Ramos (cell line): ENCODE data around the gene LRRC72.
"Not testable (repeated sequence)": the region's sequence is repeated elsewhere in the genome, so short reads cannot be mapped to it uniquely, and the experiment has no call there.

Experiments
- in situ Hi-C: fragments of 300-500 bp; cut with MboI; formaldehyde crosslinking; loops from one replicate; pipeline ENCODE4 v1.14.3; 2022; ENCODE audit warnings: low sequenced_read_pairs; ENCODE audit not compliant: unreplicated experiment

LRRC72 gene

DNA sequence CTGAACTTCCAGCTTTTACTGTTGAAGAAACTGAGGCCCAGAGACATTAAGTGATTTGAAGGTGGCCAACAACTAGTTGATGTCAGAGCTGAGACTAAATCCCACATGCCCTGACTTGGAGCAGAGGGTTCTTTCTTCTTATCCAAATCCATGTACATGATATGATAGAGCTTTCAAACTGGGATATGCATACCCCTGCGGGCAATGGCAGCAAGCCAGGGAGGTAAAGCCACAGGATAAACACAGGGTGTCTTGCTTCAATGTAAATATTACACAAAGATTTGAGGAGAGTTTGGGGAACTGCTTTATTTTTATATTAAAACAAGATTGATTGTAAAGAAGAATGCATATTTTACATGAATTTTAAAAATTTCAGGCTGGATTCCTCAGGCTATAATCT, 2.3 kb upstream of the LRRC72 start:
- in situ Hi-C loops: no loop called here

DNA sequence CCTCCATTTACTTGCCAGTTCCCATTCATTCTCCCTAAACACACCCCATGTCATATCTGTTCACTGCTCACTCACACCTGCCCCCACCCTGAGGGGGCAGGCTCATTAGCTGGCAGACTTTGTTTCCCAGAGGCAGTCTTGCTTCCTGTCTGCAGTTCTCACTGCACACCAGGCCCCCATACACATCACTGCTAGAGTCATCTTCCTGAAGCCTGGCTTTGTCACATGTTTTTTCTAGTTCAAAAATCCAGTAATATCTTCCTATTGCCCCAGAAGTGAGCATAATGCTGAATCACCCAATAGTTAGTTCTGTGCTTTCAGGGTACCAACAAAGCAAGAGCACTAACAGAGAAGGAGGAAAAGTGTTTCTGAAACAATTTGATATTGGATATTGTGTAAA, 1.9 kb downstream of the LRRC72 start:
- in situ Hi-C loops: no loop called here

DNA sequence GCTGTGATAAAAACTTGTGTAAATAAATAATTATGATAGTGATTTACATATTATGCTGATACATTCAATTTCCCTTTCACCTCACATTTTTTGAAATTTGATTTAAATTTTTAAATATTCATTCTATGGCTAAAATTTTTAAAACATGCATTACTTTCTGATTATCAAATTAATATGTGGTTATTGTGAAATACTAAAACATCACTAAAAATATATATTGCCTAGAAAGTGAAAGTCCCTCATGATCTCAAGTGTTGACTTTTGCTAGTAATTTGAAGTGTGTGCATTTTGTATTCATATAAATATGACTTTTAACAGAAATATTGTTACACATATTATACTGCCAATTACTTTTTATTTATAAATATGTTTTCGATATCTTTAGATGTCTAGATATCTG, 3.1 kb downstream of the LRRC72 start:
- in situ Hi-C loops: no loop called here

DNA sequence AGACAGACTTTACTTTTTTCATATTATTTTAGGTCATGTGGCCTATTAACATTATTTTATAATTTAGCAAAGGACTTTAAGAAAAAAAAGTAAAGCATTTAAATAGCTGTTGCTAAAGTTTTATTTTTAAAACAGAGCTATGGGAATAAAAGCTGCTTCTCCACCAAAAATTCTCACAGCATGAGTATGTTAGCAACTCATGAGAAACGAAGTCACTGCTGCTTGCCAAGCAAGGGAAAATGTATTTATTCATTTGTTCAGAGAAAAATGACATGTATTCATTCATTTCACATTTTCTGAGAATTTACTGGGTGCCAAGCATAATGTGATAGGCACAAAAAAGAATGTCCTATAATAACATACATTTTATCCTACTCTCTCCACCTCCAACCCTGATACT, 5.1 kb downstream of the LRRC72 start:
- in situ Hi-C loops: no loop called here

DNA sequence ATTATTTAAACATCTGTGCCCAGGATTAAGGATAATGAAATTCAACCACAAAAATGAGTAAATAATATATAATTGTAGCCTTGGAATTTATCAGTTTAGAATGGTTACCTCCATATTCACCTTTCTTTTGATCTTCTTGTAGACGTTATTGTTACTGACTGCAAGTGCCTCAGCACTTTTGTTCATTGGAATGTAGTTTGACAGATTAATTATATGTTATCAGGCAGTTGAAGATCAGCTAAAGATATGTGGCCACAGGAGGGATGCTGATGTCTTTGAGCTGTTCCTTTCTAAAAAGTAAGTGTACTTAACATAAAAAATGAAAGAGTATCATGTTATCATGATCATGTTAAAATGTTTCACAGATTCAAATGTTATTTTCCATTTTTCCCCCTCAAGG, 5.6 kb downstream of the LRRC72 start:
- in situ Hi-C loops: no loop called here

DNA sequence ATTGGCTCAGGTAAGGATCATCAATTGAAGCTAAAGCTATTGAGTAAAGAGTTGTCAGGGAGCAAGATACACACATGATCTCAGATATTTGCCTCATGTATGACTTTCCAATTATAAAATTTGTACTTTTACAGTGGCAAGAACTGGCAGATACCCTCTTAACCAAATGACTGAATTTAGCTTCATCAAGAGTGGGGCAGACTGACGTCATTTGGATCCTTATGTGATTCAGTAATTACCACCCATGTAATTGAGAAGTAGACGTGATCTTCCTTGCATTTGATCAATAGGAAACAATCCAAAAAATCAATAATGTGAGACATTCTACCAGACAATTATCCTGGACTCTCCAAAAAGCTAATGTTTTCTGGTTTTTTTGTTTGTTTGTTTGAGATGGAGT, 8.9 kb downstream of the LRRC72 start:
- in situ Hi-C loops: no loop called here

DNA sequence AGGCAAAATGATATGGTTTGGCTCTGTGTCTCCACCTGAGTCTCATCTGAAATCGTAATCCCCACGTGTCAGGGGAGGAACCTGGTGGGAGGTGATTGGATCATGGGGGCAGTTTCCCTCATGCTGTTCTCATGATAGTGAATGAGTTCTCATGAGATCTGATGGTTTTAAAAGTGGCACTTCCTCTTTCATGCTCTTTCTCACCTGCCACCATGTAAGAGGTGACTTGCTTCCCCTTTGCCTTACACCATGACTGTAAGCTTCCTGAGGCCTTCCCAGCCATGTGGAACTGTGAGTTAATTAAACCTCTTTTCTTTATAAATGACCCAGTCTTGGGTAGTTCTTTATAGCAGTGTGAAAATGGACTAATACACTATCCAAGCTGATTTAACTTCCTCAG, 13.9 kb downstream of the LRRC72 start:
- in situ Hi-C loops: not testable (repeated sequence)

DNA sequence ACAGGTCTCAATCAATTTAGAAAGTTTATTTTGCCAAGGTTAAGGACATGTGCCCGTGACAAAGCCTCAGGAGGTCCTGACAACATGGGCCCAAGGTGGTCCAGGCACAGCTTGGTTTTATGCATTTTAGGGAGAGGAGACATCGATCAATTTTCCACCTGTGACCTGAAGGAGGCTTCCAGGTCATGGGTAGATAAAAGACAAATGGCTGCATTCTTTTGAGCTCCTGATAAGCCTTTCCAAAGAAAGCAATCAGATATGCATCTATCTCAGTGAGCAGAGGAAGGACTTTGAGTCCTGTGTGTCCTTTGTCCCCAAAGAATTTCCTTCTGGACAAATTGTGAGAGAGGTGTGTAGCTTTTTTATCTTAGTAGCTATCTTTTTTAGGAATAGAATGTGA, 15.8 kb downstream of the LRRC72 start:
- in situ Hi-C loops: no loop called here

DNA sequence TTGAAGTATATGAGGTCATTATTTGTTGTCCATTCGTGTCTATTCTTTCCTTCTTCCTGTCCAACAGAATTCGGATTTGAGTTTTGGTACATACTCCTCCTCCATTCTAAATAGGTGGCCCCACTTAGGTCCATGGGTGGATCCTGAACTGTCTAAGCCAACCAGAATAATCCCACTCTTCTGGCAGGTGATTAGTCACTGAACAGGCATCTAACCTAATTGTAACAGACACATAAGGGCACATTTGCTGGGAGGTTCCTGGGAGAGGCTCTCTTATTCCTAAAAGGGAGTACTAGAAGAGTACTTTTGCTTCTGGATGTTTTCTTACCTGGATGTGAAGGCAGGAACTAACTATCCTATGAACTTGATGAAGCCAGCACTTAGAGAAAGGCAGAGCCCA, 16.8 kb downstream of the LRRC72 start:
- in situ Hi-C loops: no loop called here

DNA sequence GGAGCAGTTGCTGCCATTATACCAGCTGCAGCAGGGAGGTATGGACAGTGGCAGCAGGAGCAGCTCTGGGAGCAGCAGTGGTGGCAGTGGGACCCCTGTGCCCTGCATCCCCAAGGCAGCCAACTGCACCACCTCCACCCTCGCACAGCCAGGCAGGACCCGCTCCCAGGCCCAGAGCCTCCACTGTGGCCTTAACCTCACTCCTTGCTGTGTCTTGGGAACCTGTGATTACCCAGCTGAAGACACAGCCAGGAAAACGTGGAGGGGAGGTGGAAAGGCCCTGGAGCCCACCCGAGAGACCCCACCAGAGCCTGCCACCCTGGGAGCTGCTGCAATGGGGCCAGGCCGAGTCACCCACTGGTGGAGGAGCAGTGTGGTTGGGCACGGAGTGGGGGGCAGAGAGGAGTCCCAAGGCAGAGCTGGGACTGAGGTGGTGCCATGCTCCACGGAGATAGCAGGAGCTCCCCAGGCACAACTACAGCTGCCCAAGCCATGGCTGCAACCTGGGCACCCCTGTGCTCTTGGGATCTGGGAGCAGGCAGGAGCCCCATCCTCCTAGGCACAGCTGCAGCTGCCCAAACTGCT, 20.4 kb downstream of the LRRC72 start:
- in situ Hi-C loops: no loop called here

DNA sequence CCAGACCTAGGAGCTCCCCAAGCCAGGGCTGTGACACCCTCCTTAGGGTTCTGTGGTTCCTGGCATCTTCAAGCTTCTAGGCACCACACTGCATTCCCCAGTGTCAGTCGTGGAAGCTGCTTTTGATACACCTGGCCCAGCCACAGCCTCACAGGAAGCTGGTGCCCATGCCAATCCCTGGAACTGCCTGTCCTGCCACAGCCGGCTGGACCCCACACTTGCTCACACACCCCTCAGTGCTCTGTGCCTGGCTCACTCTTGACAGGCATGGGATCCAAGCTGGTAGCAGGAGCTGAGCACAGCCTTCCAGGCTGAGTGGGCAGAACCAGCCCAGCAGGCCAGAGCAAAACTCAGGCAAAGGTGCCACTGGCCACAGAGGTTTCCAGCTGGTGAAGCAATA, 21.8 kb downstream of the LRRC72 start:
- in situ Hi-C loops: no loop called here

DNA sequence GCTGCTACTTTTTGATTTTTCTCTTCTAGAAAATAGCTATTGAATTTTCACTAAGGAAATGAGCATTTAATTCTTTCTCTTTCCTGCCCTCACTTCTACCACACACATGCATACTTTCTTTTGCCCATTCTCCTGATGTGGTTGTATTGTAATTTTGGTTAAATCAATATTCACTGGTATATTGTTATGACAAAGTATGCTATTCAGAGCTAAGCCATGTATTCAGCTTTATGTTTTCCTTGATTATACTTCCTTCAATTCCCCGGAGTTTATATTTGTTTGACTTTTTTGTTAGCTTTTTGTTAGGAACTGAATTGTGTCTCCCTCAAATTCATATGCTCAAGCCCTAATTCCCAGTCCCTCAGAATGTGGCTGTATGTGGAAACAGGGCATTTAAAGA, 24.0 kb downstream of the LRRC72 start:
- in situ Hi-C loops: loop anchor here (25.0 kb wide), 1 partner anchor 463 kb away; no protein-coding TSS in a partner anchor

DNA sequence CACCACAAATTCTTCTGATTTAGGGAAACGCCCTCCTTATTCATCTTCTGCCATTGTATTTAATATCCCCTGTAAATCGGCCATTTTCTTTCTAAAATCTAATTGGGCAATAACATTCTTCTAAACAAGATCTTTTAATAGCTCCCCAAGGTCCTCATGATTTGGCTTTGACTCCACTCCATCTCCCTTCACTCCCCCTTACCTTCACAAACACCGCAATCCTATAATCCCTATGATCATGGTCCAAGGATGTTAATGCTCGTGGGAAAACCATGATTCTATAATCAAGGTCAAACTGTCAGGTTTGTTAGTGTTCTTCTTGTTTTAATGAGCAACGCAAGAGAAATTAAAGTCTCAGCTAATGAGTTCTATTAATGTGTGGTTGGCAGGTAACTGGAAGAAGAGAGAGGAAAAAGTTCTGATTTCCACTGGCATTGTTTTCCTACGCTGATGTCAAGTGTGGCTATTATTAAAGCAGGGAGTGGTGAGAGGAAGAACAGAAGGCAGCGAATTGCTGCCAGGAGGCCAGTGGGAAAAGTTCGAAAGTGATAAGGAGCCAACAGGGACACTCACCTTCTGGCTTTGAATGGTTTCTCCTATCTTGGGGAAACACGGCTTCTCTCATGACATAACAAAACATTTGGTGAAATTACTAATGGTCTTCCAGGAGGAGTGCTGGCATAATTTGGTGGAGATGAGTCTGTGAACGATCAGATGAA, 28.1 kb downstream of the LRRC72 start:
- in situ Hi-C loops: loop anchor here (25.0 kb wide), 1 partner anchor 467 kb away; no protein-coding TSS in a partner anchor

DNA sequence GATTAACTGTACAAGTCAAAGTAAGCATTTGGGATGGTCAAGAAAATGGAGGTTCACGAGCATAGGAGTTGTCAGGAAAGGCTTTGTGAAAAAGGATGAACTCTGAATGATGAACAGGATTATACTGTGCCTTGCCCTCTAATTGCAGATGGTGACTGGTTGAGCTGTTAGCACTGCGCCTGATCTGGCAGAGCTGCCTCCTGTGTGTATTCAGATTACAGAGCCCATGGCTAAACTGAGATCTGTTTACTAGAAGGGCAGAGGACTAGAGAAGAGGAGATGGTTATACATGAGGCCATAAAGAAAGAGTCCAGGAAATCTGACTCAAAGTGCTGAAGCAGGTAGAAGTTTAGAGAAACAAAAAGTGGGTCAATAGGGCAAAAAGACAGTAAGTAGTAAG, 29.7 kb downstream of the LRRC72 start:
- in situ Hi-C loops: loop anchor here (25.0 kb wide), 1 partner anchor 469 kb away; no protein-coding TSS in a partner anchor

DNA sequence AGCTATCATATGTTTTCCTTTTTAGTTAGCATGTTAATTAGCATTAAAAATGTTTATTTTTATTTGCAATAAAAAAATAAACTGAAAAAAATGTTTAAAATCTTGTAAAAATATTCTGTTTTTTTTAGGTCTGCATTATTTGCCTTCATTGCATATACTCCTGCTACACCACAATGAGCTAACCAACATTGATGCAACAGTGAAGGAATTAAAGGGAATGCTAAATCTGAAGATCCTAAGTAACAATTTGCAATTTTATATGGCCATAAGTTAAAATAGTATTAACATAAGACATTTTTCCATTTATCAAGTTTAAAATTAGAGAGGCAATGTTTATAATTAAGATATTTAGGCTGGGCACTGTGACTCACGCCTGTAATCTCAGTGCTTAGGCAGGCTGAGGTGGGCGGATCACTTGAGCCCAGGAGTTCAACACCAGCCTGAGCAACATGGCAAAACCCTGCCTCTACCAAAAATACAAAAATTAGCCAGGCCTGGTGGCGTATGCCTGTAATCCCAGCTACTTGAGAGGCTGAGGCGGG, 32.2 kb downstream of the LRRC72 start:
- in situ Hi-C loops: loop anchor here (25.0 kb wide), 1 partner anchor 472 kb away; no protein-coding TSS in a partner anchor

DNA sequence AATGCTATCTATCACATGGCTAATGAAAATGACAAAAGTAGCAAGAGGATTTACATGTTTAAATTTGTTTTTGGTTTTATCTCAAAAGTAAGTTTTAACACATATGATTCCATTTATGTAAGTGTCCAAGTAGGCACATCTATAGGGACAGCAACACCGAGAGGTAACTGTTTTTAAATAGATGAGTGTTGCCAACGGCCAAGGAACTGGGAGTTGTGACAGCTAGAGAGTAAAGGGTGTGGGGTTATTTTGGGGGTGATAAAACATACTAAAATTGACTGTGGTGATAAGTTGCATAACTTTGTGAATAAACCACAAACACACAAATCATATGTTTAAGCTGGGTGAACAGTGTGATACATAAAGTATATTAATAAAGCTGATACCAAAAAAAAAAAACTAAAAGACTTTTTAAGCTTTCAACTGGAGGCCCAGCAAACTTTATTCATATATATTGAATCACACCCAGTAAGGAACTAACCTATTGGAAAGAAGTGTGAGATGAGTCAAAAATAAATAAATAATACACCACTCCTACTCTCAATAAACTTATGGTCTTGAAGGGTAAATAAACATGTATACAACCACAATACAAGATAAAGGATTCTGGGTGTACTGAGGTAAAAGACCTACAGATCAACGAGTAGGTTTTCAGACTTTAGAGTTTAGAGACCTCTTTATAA, 33.0 kb downstream of the LRRC72 start:
- in situ Hi-C loops: loop anchor here (25.0 kb wide), 1 partner anchor 472 kb away; no protein-coding TSS in a partner anchor

DNA sequence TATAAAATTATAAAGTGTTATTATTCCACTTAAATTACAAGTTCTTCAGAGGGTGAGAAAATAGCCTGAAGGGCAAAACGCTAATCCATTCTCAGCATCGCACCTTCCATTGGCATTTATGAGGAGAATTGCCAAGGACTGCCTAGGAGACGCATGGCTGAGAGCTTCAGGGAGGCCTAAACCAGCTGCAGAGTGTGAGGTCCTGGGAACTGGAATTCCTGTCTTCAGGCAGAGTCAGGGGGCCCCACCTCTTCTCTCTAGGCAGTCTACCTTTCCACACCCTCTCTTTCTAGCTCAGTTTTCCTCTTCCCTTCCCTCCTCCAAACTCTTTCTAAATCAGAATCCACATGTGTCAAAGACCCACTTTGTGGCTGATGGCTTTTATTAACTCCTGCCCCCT, 35.3 kb downstream of the LRRC72 start:
- in situ Hi-C loops: loop anchor here (25.0 kb wide), 1 partner anchor 475 kb away; no protein-coding TSS in a partner anchor

DNA sequence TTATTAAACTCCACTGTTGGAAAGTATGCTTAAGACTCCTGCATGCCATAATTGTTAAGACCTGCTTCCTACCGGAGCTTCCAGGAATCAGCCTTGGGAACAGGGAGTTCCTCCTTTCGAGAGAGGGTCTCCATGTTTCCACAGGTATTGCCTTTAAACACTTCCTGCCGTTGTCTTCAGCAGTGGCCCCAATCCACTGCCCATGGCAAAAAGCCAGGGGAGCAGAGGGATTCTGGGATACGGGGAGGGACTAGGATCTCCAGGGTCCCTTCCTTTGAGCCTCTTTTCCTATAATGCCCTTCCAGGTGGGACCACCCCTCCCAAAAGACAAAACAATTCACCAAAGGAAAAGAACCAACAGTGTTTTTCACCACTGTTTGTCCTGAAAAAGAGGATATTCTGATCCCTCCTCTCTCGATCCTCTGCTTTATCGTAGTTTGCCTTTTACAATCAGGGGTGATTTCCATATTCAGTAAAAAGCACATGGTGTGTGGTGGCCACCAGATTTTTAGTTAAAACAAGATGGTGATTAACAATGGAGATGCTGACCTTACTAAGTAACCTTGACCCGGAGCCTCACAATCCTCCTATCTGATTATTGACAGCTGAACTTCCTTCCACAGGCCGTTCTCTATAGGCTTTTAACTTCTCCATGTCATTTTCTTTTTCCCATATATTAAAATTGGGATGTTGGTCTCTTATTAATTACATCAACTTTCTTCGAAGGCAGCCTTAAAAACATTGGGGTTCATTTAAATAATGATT, 36.0 kb downstream of the LRRC72 start:
- in situ Hi-C loops: loop anchor here (25.0 kb wide), 1 partner anchor 475 kb away; no protein-coding TSS in a partner anchor

DNA sequence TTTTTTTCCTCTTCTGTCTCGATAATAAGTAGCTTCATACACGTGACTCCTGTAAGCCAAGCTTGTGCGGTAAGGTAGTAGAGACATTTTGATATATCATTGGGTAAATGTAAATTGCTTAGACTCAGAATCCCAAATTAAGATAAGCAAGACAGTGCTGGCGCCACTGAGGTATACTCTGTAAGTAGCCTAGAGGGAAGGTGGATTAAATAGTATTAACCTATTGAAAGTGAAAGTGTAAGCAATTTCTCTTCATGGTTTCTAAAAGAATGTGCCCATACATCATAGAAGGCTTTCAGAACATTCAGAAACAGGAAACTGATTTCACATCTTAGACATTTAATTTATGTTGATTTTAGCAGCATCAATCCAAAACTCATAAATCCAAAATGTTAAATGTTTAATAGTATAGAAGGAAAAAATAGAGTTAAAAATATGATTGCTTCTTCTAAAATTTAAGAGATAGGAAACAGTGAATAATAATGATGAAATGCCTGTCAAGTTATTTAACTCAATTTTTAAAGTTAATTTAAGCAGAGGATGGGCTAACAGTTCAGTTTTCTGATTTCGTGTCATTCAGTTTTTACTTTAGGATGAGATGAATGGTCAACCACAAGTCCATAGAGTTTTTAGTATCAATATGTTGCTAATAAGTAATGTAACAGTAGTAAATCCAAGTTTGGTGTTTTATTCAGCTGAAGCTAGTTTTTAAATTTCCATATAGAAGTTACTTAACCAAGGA, 36.8 kb downstream of the LRRC72 start:
- in situ Hi-C loops: loop anchor here (25.0 kb wide), 1 partner anchor 476 kb away; no protein-coding TSS in a partner anchor
